Neural crest cell (in vitro differentiated cells): ENCODE measurements around the gene EIPR1. TPM values are rescaled to one million over a fixed set of nuclear protein-coding genes. Genes with fewer than 3 reads are reported as not detected.

Source experiments
- DNase-seq: peaks from one replicate; pipeline ENCODE4 v3.0.0; 2021; ENCODE audit warnings: low read depth, mixed read lengths, low spot score
- H3K27ac Mint-ChIP-seq: one replicate; pipeline ENCODE4 v1.8.0; 2021; ENCODE audit warnings: mild to moderate bottlenecking, mixed read lengths; ENCODE audit not compliant: unreplicated experiment
- H3K27me3 Mint-ChIP-seq: 2 replicates; pipeline ENCODE4 v1.8.0; 2021; ENCODE audit warnings: low read depth, mild to moderate bottlenecking, mixed read lengths
- H3K36me3 Mint-ChIP-seq: 2 replicates; pipeline ENCODE4 v1.8.0; 2021; ENCODE audit warnings: low read depth, mild to moderate bottlenecking, mixed read lengths
- H3K4me1 Mint-ChIP-seq: 2 replicates; pipeline ENCODE4 v1.8.0; 2021; ENCODE audit warnings: mixed read lengths
- H3K4me3 Mint-ChIP-seq: one replicate; pipeline ENCODE4 v1.8.0; 2021; ENCODE audit warnings: mild to moderate bottlenecking, mixed read lengths
- H3K9me3 Mint-ChIP-seq: 2 replicates; pipeline ENCODE4 v1.8.0; 2021; ENCODE audit warnings: mixed read lengths
- CTCF ChIP-seq: fragments of 200-600 bp; sonication (generic); conservative IDR thresholded peaks from 2 replicates; pipeline ENCODE4 v1.5.0; 2021; ENCODE audit warnings: antibody characterized with exemption, mild to moderate bottlenecking
- total RNA-seq: library from RNA; stranded (reverse); gene quantifications from 2 replicates; pipeline ENCODE4 v1.2.1, GENCODE V29; 2021

EIPR1 gene
- total RNA-seq, 1 donor from 2014 or later = 33.0 TPM

- H3K27me3 Mint-ChIP-seq = no peaks in the 10 kb centered on the region
- peaks cover 22% of the 10 kb centered on the region for H3K4me1 Mint-ChIP-seq
- H3K36me3 Mint-ChIP-seq = peaks cover 3% of the 10 kb centered on the region
- H3K9me3 Mint-ChIP-seq = peaks cover 3% of the 10 kb centered on the region
- TF ChIP-seq CTCF = no peak
- DNase-seq = no peak
- no peak overlapping the region for H3K27ac Mint-ChIP-seq
- H3K4me3 Mint-ChIP-seq = no peak overlapping the region
Observed at GRCh38 chr2:3280197-3280596, 97.4 kb downstream of the EIPR1 start.

DNA sequence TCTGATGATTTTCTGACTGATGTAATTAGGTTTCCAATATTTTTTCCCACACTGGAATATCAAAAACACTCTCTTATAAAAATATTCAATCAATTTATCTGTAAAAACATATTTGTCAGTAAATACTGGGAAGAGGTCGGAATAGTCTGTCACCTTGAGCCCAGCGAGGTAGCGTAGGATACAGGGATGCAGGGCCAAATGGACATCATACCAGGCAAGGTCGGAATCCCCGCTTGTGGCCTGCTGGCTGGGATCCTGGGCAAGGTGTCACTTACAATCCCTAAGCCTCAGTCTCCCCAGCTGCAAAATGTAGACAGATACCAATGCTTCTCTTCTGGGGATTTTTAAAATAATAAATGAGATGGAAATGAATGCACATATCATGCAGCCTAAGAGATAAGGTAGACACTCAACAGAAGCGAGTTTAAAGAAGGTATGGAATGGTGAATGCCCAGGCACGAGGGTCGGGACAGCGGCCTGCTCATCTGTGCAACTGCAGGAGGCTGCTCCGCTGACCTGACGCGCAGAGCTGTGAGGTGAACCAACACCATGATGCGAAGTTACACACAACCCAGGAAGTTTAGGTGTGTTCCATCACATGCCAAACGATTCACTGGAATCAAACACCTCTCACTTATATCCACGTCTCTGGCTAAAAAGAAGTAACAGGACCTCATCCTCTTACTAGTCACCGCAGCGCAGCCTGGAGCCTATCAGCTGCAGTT is 98.2 kb downstream of the EIPR1 start:
- no peak for TF ChIP-seq CTCF
- Mint-ChIP-seq H3K27ac (no peak overlapping the region), H3K27me3 (no peaks in the 10 kb centered on the region)

GRCh38 chr2:3278521-3279218 is 98.9 kb downstream of the EIPR1 start:
- H3K4me1 Mint-ChIP-seq = peaks cover 15% of the 10 kb centered on the region
- H3K36me3 Mint-ChIP-seq = peaks cover 14% of the 10 kb centered on the region
- H3K4me3 Mint-ChIP-seq = no peak overlapping the region
- H3K9me3 Mint-ChIP-seq = peaks cover 14% of the 10 kb centered on the region
- H3K27me3 Mint-ChIP-seq = no peaks in the 10 kb centered on the region
- no peak for DNase-seq
- H3K27ac Mint-ChIP-seq = peak overlapping the region; percentile 43
- TF ChIP-seq CTCF = no peak

More for the DNA sequence above, 98.2 kb downstream of the EIPR1 start:
- Mint-ChIP-seq H3K36me3 (peaks cover 9% of the 10 kb centered on the region), H3K4me3 (no peak overlapping the region), H3K9me3 (peaks cover 9% of the 10 kb centered on the region), H3K4me1 (peaks cover 16% of the 10 kb centered on the region)
- DNase-seq = no peak

DNA sequence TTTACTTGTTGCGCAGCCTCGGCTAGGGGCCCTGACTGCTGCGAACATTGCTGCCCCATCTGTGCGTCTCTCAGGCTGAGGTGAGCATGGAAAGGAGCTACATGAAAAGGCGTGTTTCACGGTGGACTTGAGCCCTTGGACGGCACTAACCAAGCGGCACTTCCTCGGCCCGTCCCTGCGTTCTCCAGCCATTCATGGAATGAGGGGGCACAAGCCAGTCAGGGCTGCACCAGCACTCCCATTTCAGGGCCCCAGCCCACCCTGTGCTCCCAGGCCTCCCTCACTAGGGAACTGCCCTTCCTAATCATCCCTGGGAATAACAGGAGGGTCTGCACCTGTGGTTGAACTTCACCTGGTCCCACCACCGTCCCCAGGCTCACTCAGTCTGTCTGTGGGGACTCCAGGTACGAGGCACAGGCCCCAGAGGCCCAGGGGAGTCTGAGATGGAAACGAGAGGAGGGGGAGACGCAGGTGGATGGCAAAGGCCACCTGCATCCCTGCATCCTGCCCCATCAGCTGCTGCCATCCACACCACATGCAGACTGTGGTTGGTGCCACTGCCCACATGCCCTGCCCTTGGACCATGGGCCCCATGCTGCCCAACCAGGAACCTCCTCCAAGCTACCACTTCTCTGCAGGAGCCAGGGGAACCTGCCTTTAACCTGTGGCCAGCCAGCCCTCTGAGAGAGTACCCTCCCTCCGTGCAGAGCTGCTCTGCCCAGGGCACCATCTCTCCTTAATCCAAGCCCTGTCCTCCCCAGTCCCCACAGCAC is 99.7 kb downstream of the EIPR1 start:
- peaks cover 20% of the 10 kb centered on the region for H3K36me3 Mint-ChIP-seq
- H3K4me1 Mint-ChIP-seq = peaks cover 13% of the 10 kb centered on the region
- no peaks in the 10 kb centered on the region for H3K27me3 Mint-ChIP-seq
- no peak overlapping the region for H3K27ac Mint-ChIP-seq
- TF ChIP-seq CTCF = no peak
- no peak overlapping the region for H3K4me3 Mint-ChIP-seq
- H3K9me3 Mint-ChIP-seq = peaks cover 18% of the 10 kb centered on the region
- no peak for DNase-seq

GRCh38 chr2:3277050-3277747 is 100.4 kb downstream of the EIPR1 start:
- DNase-seq = no peak
- no peaks in the 10 kb centered on the region for H3K27me3 Mint-ChIP-seq
- peaks cover 18% of the 10 kb centered on the region for H3K9me3 Mint-ChIP-seq
- no peak for TF ChIP-seq CTCF
- H3K4me3 Mint-ChIP-seq = no peak overlapping the region
- no peak overlapping the region for H3K27ac Mint-ChIP-seq
- H3K4me1 Mint-ChIP-seq = peaks cover 6% of the 10 kb centered on the region
- H3K36me3 Mint-ChIP-seq = peaks cover 24% of the 10 kb centered on the region
